GM19372 (cell line): ENCODE data around the gene NRXN3.

Source experiments
- ATAC-seq: cut with Tn5 transposase; IDR thresholded peaks from one replicate; pipeline ENCODE4 v1.9.1; 2021; ENCODE audit warnings: mild to moderate bottlenecking, low read depth, moderate library complexity; ENCODE audit not compliant: unreplicated experiment

NRXN3 gene

DNA sequence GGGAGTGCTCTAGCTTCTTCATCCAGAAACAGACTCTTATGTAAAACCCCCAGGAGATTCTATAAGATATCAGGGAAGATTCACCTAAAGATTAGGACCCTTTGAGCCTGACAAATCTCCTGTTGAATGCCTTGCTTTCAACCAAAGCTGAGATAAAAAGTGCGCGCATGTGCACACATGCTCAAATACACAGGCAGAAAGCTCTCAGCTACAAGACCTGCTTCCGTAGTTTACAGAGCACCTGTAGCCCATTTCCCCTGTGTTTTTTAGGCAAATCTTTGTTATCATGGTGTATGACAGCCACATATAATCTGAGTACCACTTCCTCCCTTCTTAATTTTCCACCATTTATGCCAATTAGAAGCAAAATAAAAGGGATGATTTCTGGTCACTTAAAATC, 866.9 kb downstream of the NRXN3 start:
- no peak for ATAC-seq

DNA sequence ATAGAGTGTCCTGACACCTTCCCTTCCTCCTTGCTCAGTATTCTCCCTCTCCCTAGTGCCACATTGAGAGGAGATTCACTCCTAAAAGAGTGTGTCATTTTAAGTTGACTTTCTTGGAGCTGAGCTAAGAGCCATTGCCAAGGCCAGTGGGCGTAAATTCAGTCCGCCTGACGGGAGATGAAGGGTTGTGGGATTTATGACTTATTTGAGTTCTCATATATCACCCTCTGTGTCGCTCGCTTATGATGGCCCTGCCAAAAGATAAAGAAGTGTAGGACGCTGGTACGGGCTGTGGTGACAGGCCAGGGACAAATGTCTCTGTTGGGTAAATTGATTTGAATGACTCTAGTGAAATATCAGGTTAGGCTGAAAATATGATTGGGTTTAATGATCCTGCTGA, 867.4 kb downstream of the NRXN3 start:
- ATAC-seq: no peak

DNA sequence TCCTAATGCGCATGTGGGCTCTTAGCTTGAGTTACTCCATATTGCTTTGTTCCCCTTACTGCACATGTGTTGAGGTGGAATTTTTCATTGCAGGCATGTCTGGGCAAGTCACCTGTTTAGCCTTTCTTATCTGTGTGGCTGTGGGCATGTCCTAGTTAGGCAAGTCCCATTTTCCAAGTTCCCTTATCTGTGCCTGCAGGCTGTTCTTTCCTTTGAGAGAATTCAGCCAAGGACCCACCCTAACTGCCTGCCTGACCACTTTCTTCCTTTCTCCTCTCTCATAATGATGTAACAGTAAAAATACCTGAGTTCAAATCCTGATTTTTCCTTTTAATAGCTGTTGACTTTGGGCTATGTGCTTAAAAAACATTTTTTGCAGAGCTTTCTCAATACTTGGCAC, 870.6 kb downstream of the NRXN3 start:
- ATAC-seq: no peak

DNA sequence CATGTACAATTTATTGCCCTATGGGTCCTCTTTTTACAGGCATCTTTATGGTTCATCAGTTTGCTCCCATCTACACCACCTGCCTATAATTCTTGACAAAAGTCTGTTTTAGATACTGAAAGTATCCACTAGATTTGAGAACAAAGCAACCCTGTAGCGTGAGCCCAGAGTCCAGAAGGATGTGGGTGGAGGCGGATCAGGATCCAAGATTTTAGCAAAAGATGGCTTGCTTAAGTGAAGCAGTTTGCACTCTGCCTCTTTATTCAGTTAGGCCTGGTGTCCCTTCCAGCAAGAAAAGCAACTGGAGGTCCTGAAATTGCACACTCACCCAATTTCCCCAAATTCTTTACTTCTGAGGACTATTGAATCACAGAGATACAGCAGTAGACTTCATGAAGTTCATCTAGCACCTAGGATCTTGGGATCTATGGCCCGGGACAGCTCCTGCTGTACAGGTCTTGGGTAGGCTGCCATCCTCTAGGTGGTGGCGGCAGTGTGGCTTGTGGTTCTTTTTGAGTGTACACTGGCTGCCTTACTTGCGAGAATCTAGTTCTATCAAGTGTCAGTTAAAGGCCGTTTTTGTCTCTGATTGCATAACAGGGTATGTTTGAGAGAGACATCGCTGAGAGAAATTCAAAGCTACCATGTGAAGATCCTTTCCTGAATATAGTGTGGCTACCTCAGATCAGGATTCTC, 873.2 kb downstream of the NRXN3 start:
- ATAC-seq: no peak

DNA sequence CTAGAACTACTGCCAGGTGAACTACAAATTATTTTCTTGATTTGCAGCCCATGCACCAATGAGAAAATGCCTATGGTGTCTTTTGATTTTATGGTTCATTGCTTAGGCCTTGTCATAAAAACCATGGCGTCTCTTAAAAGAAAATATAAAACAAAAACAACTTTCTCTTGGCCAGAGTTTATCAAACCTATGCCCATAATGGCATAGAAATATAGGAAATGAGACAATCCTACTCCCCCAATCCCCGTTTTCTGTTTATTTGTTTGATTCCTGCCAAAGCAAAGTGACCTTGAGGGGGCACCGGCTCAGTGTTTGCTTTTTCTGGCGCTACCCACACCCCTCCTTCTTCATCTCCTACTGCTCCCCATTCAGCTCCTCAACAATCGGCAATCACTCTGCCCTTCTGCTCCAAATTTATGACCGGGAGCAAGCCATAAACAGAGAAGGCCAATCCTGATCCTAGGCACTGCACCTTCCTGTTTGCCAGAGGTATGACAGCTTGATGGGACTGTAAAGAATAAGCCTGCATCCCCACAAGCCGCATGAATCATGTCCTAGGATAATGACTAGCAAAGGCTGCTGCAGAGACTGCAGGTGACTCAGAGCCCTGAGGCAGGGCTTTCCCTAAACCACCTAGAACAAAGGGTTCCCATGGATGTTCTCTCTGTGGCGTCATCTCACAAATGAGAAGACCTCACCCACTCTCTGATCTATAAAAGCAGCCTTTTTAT, 874.9 kb downstream of the NRXN3 start:
- ATAC-seq: no peak

DNA sequence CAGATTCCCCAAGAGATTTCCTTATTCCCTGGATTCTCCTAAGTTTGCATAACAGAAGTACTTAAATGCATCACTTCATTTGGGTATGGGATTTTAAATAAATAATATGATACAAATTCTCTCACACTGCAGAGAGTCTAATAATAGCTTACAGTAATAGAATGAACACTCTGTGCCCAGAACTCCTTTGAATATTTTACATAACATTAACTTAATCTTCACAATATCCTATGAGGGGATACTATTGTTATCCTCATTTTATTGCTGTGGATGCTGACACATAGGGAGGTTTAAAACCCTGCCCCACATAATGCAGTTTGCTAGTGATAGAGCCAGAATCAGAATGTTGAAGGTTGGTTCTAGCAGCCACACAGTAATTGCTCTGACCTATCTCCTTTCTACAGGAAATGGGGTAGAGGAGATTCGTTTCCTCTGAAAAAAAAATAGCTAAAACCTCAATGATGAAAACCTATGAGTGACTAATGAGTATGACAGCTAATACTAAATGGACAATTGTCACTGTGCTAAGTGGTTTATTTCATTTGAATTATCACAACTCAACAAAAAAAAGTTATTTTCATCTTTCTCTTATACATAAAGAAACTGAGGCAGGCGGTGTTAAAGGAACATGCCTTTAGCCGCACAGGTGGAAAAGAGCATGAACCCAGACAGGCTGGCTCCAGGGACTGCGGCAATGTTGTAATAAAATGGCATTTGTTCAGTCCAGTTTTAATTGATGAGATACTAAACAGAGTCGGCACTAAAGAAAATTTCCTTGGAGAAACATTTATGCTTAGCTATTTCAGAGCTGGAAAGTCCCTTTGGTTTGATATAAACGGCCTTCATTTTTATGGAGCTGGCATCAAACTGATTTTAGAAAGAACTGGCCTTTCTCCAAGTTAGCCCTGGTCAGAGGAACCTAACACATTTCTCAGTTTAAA, 880.9 kb downstream of the NRXN3 start:
- ATAC-seq: no peak

DNA sequence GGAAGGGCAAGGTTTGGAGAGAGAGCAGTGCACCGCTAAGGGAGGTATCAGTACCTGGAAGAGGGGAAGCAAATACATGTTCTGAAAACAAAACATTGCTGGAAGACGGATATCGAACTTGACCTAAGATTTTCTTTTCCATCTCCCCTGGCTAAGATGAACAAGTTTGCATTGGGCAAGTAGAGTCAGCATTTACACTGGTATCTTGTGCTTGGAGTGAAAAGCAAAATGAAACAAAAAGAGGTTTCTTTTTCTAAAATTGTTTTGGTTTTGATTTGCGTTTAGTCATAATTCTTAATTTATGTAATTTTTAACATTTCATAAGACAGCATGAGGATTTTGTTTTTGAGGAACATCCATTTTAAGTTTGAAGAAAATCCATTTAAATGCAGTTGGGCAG, 881.6 kb downstream of the NRXN3 start:
- ATAC-seq: no peak

DNA sequence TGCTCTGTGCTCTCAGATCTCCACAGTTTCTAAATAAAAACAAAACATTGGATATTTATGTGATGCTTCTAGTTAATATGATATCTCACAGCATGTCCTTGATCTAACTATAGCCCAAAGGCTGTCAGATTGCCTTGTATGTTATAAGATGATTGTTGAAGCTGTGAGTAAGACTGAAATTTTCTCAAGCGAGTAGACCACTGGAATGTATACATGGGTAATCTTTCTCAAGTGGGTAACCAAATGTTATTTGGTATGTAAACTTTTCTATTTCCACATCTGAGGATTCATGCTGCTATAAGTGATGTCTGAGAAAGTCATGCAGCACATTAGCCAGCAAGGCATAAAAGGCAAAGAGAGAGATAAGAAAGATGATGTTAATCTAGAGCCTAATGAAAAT, 886.7 kb downstream of the NRXN3 start:
- no peak for ATAC-seq

DNA sequence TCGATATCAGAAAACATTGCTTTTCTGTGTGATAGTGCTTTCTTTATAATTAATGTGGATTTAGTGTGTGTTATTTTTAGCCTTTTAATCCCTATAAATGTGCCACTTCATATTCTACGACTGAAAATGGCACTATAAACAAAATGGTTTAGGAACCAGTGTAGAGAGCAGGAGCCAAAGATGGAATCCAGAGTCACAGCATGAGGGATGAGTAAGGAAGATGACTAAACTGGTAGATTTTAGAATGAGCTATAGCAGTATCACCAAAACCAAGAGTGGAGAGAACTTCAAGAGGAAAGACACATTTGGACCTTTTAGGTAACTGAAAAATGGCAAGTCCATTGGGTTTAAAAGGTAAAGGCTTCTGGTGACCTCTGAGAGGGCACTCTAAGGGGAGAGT, 887.2 kb downstream of the NRXN3 start:
- ATAC-seq: no peak

DNA sequence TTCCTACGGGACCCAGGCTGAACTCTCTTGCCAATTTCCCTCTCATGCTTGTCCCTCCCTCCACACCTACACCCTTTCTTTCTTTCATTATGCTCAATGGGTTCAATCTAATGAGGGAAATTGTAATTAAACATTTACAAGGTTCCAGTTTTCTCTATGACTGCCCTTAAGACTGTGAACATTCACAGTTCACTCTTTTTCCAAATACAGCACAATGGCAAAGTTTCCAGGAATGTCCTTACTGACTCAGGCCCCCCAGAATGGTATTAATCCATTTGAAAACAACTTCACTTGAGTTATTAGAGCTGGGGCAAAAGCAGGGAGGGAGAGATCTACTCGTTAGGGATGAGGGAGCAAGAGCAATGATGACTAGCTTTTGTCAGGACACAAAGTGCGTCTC, 892.1 kb downstream of the NRXN3 start:
- ATAC-seq: no peak

DNA sequence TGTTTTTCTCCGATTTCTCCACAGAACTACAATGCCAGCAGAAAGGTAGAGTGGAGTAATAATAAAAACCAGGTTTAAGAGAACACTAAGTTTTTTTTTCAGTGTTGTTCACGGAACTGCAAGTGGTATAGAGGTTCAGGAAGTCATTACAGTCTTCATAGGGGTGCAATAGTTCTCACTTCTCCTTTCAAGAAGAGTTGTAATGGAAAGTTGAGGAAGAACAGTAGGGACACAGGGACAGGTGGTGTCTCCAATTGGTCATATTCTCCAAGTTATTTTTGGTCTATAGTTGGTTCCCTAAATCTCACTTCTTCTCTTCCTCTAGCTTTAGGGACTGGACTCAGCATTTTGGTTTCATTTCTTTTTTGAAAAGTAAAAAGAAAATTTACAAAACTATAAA, 894.0 kb downstream of the NRXN3 start:
- ATAC-seq: no peak

DNA sequence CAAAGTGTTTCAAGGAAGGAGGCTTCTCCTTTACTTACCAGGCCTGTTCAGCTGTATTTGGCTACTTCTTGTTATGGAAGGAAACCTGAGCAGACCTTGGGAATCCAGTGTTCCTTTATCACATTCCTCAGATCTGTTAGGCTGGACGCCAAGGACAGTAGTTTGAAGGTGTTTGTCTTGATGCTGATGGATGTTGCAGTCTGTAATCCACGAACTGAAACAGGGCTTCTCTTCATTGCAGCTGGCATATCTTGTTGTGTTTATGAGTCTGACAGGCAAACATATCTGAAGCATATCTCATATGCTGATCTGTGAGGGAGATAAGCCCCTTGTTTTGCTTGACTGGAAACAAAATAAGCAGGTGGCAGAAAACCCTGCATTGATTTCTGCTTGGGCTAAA, 904.3 kb downstream of the NRXN3 start:
- no peak for ATAC-seq

DNA sequence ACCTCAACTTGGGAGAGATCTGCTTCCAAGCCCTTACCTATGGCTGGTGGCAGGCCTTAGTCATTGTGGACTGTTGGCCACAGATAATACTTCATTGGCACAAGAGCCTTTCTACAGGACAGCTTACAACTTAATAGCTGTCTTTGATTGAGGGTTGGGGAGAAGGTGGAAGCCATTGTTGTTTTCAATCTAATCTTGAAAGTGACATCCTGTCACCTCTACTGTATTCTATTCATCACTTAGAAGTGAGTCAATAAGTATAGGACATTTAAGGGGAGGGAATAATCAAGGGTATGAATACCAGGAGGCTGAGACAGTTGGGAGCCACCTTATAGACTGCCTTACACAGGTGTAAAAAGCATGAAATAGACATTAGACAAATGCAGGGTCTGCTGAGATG, 906.3 kb downstream of the NRXN3 start:
- ATAC-seq: no peak

DNA sequence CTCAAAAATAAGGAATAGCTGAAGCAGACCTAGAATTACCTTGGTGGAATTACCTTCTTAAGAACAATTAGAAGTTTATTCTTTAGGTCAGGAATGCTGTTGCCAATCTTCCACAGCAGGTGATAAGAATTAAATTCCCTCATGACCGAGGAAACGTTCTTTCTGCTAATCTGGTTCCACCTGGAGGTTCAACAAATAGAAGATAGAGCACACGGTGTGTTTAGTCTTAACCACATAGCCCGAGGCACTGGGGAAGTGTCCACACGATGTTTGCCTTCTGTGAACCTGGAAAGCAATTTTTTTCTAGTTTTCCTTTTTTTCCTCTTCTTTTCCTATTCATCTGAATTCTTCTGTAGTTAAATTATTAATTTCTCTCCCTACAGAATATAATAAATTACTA, 906.9 kb downstream of the NRXN3 start:
- no peak for ATAC-seq

DNA sequence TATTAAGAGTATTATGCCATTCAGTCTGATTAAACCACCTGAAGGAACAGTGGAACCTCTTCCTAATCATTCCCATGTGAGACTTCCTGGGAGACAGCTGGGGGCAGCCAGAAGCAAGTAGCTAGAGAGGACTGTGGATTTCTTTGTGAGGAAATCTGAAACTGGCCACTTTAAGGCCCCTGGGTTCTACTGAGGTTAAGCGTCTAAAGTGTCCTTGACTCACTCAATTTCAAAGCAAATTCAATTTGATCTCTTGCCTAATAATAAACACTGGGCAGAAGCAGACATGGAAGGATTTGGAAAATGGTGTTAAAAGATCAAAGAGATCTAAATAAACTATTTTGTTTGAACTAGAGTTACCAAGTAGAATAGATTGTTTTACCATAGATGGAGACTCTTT, 909.9 kb downstream of the NRXN3 start:
- no peak for ATAC-seq

DNA sequence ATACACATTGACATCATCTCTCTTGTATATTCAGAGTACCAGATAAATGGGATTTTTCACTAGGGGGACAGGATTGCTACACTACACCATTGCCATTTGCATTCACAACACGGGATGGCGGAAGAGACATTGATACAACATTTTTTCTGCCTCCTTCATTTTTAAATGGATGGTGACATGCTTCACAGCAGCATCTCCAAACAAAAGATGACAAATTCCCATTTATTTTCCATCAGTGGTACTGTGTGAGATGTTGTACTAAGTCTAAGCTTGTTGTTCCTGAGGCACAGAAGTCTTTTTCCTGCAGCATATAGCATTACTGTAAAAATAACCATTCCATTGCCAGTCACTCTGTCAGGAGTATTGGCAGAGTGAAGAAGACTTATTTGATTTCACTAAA, 912.7 kb downstream of the NRXN3 start:
- no peak for ATAC-seq

DNA sequence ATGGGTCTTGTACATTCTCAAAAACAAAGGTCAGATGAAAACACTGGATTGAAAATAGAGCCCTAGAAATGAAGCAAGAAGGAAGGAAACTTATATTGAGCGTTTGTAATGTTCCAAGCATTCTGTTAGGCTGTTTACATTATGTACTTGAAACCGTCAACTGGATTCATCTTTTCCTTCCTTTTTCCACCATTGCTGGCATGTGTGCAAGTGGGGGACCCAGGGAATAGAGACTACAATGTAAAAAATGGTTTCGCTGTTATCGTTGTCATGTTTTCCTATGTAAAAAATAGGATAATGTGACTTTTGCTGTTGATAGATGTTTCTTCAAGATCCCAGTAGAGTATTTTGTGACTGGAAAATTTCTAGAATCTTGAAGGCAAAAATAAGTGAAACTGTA, 913.2 kb downstream of the NRXN3 start:
- no peak for ATAC-seq

DNA sequence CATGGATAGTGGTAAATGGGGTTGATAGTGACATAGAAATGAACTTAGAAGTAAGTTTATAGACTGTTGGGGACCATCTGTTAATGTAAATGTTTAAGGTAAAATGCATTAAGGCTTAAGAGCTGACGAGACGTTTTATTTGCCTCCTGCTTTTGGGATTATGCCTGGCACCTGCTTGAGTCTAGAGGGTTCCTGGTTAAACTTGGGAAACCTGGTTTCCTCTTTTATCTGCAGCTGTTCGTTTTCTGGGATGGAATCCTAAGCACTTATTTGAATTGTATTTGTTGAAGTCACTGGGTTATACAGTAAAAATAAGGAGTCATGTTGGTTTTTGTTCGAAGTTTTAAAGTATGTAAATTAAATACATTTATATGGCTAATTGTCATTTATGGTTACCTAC, 914.7 kb downstream of the NRXN3 start:
- no peak for ATAC-seq

DNA sequence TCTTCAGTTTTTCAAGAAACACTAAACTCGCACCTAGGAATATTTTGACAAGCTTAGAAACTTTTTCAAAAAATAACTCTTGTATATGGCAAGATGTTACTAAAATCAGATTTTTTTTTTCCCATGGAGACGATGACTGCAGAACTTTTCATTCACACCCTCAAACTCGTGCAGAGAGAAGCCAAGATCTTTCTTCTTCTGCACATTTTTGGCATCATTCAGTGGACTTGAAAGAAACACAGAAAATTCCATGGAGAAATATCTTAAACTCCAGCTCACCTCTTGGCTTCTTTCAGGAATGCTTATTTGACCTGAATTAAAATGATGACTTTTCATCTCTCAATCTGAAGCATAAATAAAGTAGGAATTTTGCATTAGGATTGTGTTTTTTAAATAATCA, 919.4 kb downstream of the NRXN3 start:
- ATAC-seq: no peak

DNA sequence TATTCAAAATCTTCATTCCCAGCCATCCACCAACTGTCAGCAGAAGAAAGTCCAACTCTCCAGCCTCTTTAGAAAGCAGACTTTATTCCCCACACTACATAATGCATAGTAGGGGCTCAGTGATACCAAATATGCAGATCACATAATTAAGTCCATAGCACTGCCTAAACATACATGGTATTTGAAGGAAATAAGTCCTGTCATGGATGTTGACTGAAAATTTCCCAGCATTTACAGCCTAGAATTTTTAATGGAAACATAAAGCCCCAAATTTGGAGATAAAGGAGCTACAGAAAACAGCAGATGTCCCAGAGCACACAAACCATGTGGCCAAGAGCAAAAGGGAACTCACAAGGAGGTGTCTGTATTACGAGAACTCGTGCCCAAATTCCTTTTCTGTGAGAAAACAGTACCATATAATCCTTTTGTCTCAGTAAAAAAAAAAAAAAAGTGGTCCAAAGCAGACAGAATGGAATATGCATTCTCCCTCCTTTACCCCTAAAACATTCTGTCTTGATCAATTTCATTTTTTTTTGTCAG, 920.5 kb downstream of the NRXN3 start:
- no peak for ATAC-seq

DNA sequence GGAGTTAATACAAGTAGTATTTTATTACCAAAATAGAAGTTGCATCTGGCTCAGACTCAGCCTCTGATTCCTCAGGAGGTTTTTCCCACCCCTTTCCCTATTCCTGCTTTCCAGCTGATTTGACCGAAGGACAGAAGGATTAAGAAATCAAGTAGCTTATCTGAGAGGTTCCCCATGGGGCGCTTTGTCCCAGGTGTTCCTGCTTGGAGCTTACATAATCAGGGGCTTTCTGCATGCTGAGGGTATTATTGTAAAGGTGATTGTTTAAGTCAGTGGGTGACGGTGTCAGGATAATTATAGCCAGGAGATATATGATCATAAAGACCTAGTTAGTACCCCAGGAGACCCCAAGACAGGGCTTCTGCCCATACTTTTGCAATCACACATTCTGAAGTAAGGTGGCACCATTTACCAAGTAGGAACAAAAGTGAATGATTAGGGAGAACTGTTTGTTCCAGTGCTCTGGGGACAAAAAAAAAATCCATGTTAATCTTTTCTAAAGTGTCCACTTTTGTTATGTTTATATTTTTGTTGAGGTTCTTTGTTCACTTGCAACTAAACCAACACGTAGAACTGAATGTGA, 921.3 kb downstream of the NRXN3 start:
- ATAC-seq: no peak
